Effector memory CD8-positive, alpha-beta T cell (primary cell): ENCODE measurements around the gene CEP350.
"Not testable (repeated sequence)": the region's sequence is repeated elsewhere in the genome, so short reads cannot be mapped to it uniquely, and the experiment has no call there.

Source experiments
- ATAC-seq: fragments of 150-1000 bp; cut with Tn5 transposase; replicated peaks from 2 replicates; pipeline ENCODE4 v1.10.0; 2021; ENCODE audit warnings: mild to moderate bottlenecking, moderate library complexity
- DNase-seq, 3 experiments: peaks; one replicate each; pipeline ENCODE4 v3.0.0; 2021
- H3K27ac Mint-ChIP-seq, 2 donors: one replicate each; pipeline ENCODE4 v1.8.0; 2022; ENCODE audit warnings: mild to moderate bottlenecking in 2 of 2, mixed read lengths in 2 of 2, moderate library complexity in 2 of 2
- H3K27me3 Mint-ChIP-seq, 2 donors: one replicate each; pipeline ENCODE4 v1.8.0; 2022; ENCODE audit warnings: mixed read lengths in 2 of 2
- H3K36me3 Mint-ChIP-seq: one replicate; pipeline ENCODE4 v1.8.0; 2022; ENCODE audit warnings: mild to moderate bottlenecking, moderate library complexity, mixed read lengths; ENCODE audit not compliant: insufficient read depth
- H3K4me1 Mint-ChIP-seq, 2 donors: one replicate each; pipeline ENCODE4 v1.8.0; 2022; ENCODE audit warnings: low read depth in 2 of 2, mixed read lengths in 2 of 2
- H3K4me3 Mint-ChIP-seq, 2 donors: one replicate each; pipeline ENCODE4 v1.8.0; 2022; ENCODE audit warnings: mild to moderate bottlenecking in 2 of 2, mixed read lengths in 2 of 2, moderate library complexity in 2 of 2
- H3K9me3 Mint-ChIP-seq, 2 donors: one replicate each; pipeline ENCODE4 v1.8.0; 2022; ENCODE audit warnings: mixed read lengths in 2 of 2

The CEP350 gene

DNA sequence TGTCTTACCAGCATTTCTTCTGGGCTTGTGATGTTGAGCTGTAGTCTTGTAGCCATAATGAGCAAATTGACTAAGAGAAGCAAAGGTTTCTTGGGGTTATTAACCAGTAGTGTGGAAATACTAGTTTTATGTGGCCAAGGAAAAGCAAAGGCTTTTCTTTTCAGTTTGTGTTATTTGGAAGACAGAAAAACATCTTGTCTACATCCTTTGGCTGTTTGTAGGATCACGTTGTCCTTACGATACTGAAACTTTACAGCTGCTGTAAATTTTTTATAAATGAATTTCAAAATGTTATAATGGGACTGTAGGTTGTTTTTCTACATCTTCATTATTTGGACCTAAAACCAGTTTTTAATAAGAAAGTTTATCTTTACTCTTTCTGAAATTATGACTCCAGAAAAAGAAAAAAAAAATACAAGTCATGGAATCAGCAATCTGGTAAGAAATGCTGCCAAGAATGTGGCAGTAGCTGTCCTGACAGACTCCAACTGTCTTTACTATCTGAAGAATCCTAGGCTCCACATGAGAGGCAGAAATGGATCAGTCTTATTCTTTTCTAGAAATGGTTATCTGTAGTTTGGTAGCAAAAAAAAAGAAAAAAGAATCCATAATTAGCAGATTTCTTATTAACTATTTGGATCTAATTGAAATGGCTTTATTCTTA, 158.5 kb downstream of the CEP350 start:
- H3K4me1 Mint-ChIP-seq: peaks cover 3 to 7% of the 10 kb centered on the region in 2 donors
- H3K36me3 Mint-ChIP-seq: peaks cover 34% of the 10 kb centered on the region
- H3K4me3 Mint-ChIP-seq: no peak overlapping the region
- no peak for DNase-seq
- H3K27ac Mint-ChIP-seq: no peak overlapping the region
- H3K9me3 Mint-ChIP-seq: no peaks in the 10 kb centered on the region
- no peak for ATAC-seq
- H3K27me3 Mint-ChIP-seq: no peaks in the 10 kb centered on the region

GRCh38 chr1:180114396-180114945, 159.9 kb downstream of the CEP350 start:
- no peaks in the 10 kb centered on the region for H3K27me3 Mint-ChIP-seq
- ATAC-seq: no peak

GRCh38 chr1:180116964-180117763, 162.6 kb downstream of the CEP350 start:
- H3K27ac Mint-ChIP-seq: no peak overlapping the region
- peaks cover 11% of the 10 kb centered on the region for H3K36me3 Mint-ChIP-seq
- DNase-seq (no peak), ATAC-seq (no peak)
- H3K27me3 Mint-ChIP-seq: no peaks in the 10 kb centered on the region
- no peaks in the 10 kb centered on the region for H3K9me3 Mint-ChIP-seq
- H3K4me1 Mint-ChIP-seq: peaks cover 3 to 7% of the 10 kb centered on the region in 2 donors
- no peak overlapping the region for H3K4me3 Mint-ChIP-seq

More at GRCh38 chr1:180114396-180114945, 159.9 kb downstream of the CEP350 start:
- Mint-ChIP-seq H3K4me3 (no peak overlapping the region), H3K36me3 (peaks cover 32% of the 10 kb centered on the region), H3K4me1 (peaks cover 3 to 7% of the 10 kb centered on the region in 2 donors), H3K27ac (no peak overlapping the region), H3K9me3 (no peaks in the 10 kb centered on the region)
- DNase-seq: no peak

GRCh38 chr1:180117764-180118116, 163.1 kb downstream of the CEP350 start:
- peaks cover 11% of the 10 kb centered on the region for H3K36me3 Mint-ChIP-seq
- no peak for DNase-seq
- ATAC-seq: no peak
- H3K4me1 Mint-ChIP-seq: peaks cover under 1 to 3% of the 10 kb centered on the region in 2 donors
- no peak overlapping the region for H3K27ac Mint-ChIP-seq
- no peaks in the 10 kb centered on the region for H3K9me3 Mint-ChIP-seq
- no peaks in the 10 kb centered on the region for H3K27me3 Mint-ChIP-seq
- H3K4me3 Mint-ChIP-seq: no peak overlapping the region

DNA sequence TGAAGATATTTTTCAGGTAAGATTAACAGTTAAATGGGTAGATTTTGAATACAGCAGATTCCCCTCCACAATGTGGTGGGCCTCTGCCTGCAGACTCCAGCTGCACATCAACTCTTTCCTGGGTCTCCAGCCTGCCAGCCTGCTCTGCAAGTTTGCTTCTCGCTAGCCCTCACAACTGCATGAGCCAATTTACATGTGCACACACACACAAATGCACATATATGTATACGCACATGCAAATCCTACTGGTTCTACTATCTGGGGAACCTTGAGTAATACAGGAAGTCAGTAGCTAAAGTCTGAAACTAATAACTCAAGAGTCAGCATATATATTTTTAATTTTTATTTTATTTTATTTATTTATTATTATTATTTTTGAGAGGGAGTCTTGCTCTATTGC, 165.2 kb downstream of the CEP350 start:
- DNase-seq (no peak), ATAC-seq (no peak)
- Mint-ChIP-seq H3K4me1 (peaks cover 0 to 3% of the 10 kb centered on the region in 2 donors), H3K4me3 (no peak overlapping the region), H3K27ac (no peak overlapping the region), H3K36me3 (peaks cover 2% of the 10 kb centered on the region), H3K9me3 (no peaks in the 10 kb centered on the region), H3K27me3 (peaks cover 0 to 5% of the 10 kb centered on the region in 2 donors)

- ATAC-seq: no peak
- H3K4me3 Mint-ChIP-seq: no peak overlapping the region
- DNase-seq: no peak
- H3K36me3 Mint-ChIP-seq: peaks cover 2% of the 10 kb centered on the region
- no peaks in the 10 kb centered on the region for H3K9me3 Mint-ChIP-seq
- no peaks in the 10 kb centered on the region for H3K4me1 Mint-ChIP-seq
- no peak overlapping the region for H3K27ac Mint-ChIP-seq
- peaks cover 11 to 14% of the 10 kb centered on the region in 2 donors for H3K27me3 Mint-ChIP-seq
Observed at GRCh38 chr1:180123463-180123936, 168.9 kb downstream of the CEP350 start.

- H3K9me3 Mint-ChIP-seq: no peaks in the 10 kb centered on the region
Observed at GRCh38 chr1:180130651-180131050, 176.0 kb downstream of the CEP350 start.

DNA sequence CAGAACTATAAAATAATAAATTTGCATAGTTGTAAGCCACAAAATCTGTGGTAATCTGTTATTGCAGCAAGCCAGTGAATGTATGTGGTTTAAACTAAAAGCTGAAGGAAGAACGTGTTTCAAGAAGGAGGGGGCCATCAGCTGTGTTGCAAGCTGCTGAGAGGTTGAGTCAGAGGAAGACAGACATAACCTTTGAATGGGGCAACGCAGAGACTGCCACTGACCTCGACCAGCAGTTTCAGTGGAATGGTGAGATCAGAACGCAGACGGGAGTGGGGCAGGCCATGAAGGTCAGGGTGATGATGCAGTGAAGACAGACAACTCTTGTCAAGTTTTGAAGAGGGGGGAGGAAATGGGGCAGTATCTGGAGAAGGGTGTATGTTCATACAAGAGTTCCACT, 176.9 kb downstream of the CEP350 start:
- Mint-ChIP-seq H3K27me3 (peaks cover 44 to 67% of the 10 kb centered on the region in 2 donors), H3K27ac (no peak overlapping the region), H3K36me3 (no peaks in the 10 kb centered on the region), H3K4me1 (no peaks in the 10 kb centered on the region), H3K4me3 (no peak overlapping the region), H3K9me3 (no peaks in the 10 kb centered on the region)
- ATAC-seq (peak; percentile 33), DNase-seq (no peak)

More at GRCh38 chr1:180130651-180131050, 176.0 kb downstream of the CEP350 start:
- Mint-ChIP-seq H3K27me3 (peaks cover 40 to 67% of the 10 kb centered on the region in 2 donors), H3K4me3 (no peak overlapping the region), H3K27ac (no peak overlapping the region), H3K4me1 (no peaks in the 10 kb centered on the region), H3K36me3 (no peaks in the 10 kb centered on the region)
- ATAC-seq (no peak), DNase-seq (no peak)

GRCh38 chr1:180133193-180133592, 178.6 kb downstream of the CEP350 start:
- Mint-ChIP-seq H3K36me3 (no peaks in the 10 kb centered on the region), H3K9me3 (no peaks in the 10 kb centered on the region), H3K4me3 (no peak overlapping the region), H3K4me1 (no peaks in the 10 kb centered on the region), H3K27me3 (peaks cover 51 to 74% of the 10 kb centered on the region in 2 donors), H3K27ac (no peak overlapping the region)
- DNase-seq (no peak), ATAC-seq (no peak)

GRCh38 chr1:180133688-180134087, 179.1 kb downstream of the CEP350 start:
- H3K4me3 Mint-ChIP-seq, ATAC-seq, H3K27ac Mint-ChIP-seq, DNase-seq, H3K36me3 Mint-ChIP-seq, H3K4me1 Mint-ChIP-seq, H3K9me3 Mint-ChIP-seq: not testable (repeated sequence)
- peaks cover 51 to 74% of the 10 kb centered on the region in 2 donors for H3K27me3 Mint-ChIP-seq

DNA sequence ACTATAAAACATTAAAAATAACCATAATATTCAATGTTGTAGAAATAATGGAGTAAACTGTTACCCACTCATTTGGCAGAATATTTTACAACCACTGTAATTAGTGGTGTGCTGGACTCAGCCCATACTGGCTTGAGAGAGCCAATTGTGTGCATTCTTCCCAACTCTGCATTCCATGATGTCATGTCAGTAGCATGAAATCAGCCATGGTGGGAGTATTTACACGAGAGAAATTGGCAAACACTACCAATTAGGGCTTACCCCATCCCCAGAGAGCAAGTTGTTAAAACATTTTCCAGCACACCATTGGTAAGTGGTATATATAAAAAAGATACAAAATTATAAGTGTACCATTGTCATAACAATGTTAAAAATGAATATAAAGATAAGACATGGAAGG, 180.9 kb downstream of the CEP350 start:
- no peaks in the 10 kb centered on the region for H3K4me1 Mint-ChIP-seq
- H3K27me3 Mint-ChIP-seq: peaks cover 42 to 57% of the 10 kb centered on the region in 2 donors
- no peaks in the 10 kb centered on the region for H3K9me3 Mint-ChIP-seq
- H3K27ac Mint-ChIP-seq: no peak overlapping the region
- H3K4me3 Mint-ChIP-seq: no peak overlapping the region
- no peak for ATAC-seq
- H3K36me3 Mint-ChIP-seq: no peaks in the 10 kb centered on the region
- DNase-seq: no peak

GRCh38 chr1:180136331-180136967, 181.8 kb downstream of the CEP350 start:
- Mint-ChIP-seq H3K27me3 (peaks cover 41 to 52% of the 10 kb centered on the region in 2 donors), H3K4me3 (no peak overlapping the region), H3K4me1 (no peaks in the 10 kb centered on the region), H3K27ac (no peak overlapping the region), H3K36me3 (no peaks in the 10 kb centered on the region), H3K9me3 (no peaks in the 10 kb centered on the region)
- DNase-seq (no peak), ATAC-seq (no peak)

GRCh38 chr1:180136968-180137356, 182.4 kb downstream of the CEP350 start:
- DNase-seq (no peak), ATAC-seq (no peak)
- Mint-ChIP-seq H3K9me3 (no peaks in the 10 kb centered on the region), H3K27me3 (peaks cover 36 to 52% of the 10 kb centered on the region in 2 donors), H3K4me3 (no peak overlapping the region), H3K4me1 (no peaks in the 10 kb centered on the region), H3K27ac (no peak overlapping the region), H3K36me3 (no peaks in the 10 kb centered on the region)
